Measurements from ENCODE around the gene TRIM61.
"Not testable (repeated sequence)": the region's sequence is repeated elsewhere in the genome, so short reads cannot be mapped to it uniquely, and the experiment has no call there.

The TRIM61 gene

GRCh38 chr4:164956766-164957643 lies 20.5 kb downstream of the TRIM61 start:
- peak; percentile 66 to 68 for DNase-seq

DNA sequence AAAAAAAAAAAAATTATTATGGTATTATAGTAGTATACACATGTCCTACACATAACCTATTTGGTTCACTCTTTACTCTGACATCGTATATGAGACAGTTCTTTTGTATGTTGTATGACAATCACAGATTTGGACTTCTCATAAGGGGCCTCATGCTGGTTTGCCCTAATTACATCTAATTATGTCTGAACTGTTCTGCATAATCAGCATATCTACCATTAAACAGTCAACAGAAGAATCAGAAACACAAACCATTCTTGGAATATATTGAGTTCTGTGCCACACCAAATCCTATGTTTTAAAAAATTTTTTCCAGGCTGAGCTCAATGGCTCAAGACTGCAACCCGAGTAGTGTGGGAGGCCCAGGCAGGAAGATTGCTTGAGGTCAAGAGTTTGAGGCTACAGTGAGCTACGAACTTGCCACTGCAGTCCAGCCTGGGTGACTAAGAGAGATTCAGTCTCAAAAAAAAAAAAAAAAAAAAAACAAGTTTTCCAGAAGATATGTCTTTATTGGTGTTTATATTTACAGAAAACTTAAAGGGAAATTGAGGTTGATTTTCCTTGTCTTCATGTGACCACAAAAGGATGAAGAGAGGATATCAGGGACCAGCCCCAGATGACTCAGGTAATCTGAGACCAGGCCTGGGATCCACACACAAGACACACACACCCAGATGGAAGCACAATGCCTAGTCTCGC lies 22.2 kb downstream of the TRIM61 start:
- no peak for DNase-seq

- DNase-seq = no peak
Measured at GRCh38 chr4:164952551-164952950, 24.9 kb downstream of the TRIM61 start.

- no peak for DNase-seq
Measured at GRCh38 chr4:164949448-164950143, 27.9 kb downstream of the TRIM61 start.

GRCh38 chr4:164948975-164949374 lies 28.5 kb downstream of the TRIM61 start:
- no peak for DNase-seq

DNA sequence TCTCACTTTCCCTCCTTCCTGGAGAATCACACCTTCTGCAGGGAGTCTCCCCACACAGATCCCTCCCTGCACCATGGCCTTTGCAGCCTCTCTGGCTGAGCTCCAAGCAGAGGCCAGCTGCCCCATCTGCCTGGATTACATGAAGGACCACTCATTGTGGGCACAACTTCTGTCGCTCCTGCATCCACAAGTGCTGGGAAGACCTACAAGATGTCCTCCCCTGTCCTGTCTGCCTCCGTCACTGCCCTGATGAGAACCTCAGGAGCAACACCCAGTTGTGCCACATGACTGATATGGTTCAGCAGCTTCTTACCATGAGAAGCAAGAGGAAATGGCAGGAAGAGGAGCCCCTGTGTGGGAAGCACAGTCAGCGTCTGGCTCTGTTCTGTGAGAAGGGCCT lies 29.5 kb downstream of the TRIM61 start:
- not testable (repeated sequence) for DNase-seq

DNA sequence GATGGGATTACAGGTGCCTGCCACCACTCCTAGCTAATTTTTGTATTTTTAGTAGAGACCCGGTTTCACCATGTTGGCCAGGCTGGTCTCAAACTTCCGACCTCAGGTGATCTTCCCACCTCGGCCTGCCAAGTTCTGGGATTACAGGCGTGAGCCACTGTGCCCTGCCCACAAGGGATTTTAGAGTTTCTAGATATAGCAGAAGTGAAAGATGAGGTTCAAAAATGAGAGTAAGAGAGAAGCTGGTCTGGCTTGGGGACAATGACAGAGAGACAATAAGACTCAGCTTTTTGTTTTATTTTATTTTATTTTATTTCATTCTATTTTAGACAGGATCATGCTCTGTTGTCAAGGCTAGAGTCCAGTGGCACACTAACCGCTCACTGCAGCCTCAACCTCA lies 30.6 kb downstream of the TRIM61 start:
- DNase-seq = no peak

GRCh38 chr4:164945146-164945545 lies 32.3 kb downstream of the TRIM61 start:
- DNase-seq = no peak

DNA sequence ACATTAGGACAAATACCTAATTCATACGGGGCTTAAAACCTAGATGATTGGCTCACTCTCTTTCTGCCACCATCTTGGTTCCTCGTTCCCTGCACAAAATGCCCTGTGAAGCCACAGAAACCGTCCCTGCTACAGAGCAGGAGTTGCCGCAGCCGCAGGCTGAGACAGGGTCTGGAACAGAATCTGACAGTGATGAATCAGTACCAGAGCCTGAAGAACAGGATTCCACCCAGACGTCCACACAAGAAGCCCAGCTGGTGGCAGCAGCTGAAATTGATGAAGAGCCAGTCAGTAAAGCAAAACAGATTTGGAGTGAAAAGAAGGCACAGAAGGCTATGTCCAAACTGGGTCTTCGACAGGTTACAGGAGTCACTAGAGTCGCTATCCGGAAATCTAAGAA lies 34.3 kb downstream of the TRIM61 start:
- DNase-seq = no peak

- no peak for DNase-seq
Measured at GRCh38 chr4:164937576-164938270, 39.7 kb downstream of the TRIM61 start.

DNA sequence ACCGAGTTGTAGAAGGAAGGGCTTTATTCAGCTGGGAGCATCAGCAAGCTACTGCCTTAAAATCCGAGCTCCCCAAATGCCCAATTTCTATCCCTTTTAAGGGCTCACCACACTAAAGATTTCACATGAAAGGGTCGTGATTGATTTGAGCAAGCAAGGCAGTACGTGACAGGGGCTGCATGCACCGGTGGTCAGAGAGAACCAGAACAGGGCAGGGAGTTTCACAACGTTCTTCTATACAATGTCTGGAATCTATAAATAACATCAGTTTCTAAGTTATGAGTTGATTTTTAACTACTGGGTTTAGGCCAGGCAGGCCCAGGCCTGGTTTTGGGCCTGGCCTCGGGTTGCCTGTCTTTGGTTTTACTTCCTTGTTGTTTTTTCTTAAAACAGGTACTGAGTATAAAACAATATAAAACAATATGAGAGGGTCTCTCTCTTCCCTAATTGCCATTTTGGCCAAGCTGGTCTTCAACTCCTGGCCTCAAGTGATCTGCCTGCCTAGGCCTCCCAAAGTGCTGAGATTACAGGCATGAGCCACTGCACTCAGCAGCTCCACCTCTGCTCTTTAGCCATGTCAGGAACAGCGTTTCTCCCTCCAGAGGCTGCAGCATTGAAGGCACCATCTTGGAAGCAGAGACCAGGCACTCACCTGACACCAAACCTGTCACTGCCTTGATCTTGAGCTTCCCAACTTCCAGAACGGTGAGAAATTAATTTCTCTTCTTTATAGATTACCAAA lies 41.4 kb downstream of the TRIM61 start:
- not testable (repeated sequence) for DNase-seq

GRCh38 chr4:164935363-164935762 lies 42.1 kb downstream of the TRIM61 start:
- DNase-seq = no peak

DNA sequence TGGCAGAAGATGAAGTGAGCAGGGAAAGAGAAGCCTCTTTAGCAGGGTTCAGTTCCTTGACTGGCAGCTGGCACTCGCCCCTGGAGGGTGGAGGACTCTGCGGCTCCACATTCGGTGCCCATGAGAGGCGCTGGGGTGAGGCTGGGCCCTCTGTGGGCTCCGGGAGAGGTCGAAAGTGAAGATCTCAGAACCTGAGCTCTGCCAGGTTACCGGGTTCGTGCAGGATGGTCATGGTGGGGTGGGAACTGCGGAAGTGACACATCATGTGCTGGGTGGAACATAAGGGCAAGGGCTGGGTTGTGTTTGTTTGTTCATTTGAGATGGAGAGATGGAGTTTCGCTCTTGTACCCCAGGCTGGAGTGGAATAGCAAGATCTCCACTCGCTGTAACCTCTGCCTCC lies 44.2 kb downstream of the TRIM61 start:
- no peak for DNase-seq

- DNase-seq = no peak
Measured at GRCh38 chr4:164931551-164932324, 45.7 kb downstream of the TRIM61 start.

GRCh38 chr4:164930647-164931046 lies 46.8 kb downstream of the TRIM61 start:
- DNase-seq = no peak

GRCh38 chr4:164927101-164927500 lies 50.4 kb downstream of the TRIM61 start:
- DNase-seq = not testable (repeated sequence)

DNA sequence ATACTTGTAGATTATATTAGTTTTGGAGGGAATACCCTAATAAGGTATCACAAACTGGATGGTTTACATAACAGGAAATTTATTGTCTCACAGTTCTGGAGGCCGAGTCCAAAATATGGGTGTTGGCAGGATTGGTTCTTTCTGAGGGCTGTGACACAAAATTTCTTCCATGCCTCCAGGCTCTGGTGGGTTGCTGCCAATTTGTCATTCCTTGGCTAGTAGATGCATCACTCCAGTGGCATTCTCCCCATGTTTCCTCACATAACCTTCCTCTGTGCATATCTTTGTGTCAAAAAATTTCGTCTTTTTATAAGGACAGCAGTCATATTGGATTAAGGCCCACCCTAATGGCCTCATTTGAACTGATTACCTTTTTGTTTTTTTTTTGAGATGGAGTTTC lies 51.2 kb downstream of the TRIM61 start:
- DNase-seq = no peak

DNA sequence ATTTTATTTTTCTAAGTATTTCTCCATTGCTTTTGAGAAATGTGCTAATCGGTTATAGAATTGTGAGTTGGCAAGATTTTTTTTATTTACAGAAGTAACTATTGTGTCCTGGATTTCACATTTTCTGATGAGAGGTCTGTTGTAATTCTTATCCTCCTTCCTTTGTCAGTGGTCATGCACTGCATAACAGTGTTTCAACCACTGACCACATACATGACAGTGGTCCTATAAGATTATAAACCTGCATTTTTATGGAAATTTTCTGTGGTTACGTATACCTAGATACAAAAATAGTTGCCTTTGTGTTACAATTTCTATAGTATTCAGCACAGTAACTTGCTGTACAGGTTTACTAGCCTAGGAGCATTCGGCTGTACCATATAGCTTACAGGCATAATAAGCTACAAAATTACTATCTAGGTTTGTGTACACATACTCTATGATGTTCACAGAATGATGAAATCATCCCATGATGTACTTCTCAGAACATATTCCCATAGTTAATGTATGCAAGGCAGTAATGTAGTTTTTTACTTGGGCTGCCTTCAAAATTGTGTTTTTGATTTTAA lies 52.7 kb downstream of the TRIM61 start:
- DNase-seq = no peak

DNA sequence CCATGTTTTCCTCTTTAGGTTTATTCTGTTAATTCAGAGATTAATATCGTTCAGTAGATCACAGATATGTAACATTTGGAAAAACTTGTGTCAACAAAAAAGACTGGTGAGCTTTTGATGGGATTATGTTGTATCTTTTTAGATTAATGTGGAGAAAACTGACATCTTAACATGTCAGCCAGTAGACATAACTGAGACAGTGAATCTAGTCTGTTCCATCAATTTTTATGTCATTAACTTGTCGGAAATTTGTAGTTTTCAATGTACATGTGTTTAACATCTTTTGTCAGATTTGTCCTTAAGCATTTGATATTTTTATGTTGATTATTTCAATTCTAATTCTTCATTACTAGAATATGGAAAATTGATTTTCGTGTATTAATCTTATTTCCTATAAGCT lies 58.5 kb downstream of the TRIM61 start:
- DNase-seq = no peak
